GM18498 (cell line): ENCODE measurements around the gene NECTIN4.
"Not testable (repeated sequence)": the region's sequence is repeated elsewhere in the genome, so short reads cannot be mapped to it uniquely, and the experiment has no call there.

Experiments
- ATAC-seq: cut with Tn5 transposase; IDR thresholded peaks from one replicate; pipeline ENCODE4 v1.9.1; 2021; ENCODE audit warnings: mild to moderate bottlenecking, moderate library complexity; ENCODE audit not compliant: unreplicated experiment

NECTIN4 gene

DNA sequence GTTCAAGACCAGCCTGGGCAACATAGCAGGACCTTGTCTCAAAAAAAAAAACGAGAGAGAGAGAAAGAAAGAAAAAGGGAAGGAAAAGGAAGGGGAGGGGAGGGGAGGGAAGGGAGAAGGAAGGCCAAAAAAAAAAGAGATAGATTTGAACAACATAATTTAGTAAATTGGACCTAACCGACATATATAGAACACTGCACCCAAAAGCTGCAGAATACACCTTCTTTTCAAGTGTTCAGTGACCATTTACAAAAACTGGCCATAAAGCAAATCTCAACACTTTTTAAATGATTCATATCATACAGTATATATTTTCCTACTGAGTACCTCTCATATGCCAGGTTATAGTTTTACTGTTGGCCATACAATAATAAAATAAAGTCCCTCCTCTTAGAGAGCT is 57.5 kb downstream of the NECTIN4 start:
- no peak for ATAC-seq

DNA sequence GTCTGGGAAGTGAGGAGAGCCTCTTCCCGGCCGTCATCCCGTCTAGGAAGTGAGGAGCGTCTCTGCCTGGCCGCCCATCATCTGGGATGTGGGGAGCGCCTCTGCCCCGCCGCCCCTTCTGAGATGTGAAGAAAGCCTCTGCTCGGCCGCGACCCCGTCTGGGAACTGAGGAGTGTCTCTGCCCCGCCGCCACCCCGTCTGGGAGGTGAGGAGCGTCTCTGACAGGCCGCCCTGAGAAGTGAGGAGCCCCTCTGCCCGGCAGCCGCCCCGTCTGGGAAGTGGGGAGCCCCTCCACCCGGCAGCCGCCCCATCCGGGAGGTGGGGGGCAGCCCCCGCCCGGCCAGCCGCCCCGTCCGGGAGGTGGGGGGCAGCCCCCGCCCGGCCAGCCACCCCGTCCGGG is 59.9 kb downstream of the NECTIN4 start:
- not testable (repeated sequence) for ATAC-seq

DNA sequence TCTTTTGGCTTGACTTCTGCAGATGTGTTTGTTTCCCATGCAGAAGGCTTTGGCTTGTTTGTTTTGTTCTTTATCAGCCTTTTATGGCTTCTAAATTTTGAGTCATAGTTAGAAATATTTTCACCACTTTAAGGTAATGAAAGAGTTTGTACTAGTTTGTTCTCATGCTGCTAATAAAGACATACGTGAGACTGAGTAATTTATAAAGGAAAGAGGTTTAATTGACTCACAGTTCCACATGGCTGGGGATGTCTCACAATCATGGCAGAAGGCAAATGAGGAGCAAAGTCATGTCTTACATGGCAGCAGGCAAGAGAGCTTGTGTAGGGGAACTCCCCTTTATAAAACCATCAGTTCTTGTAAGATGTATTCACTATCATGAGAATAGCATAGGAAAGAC is 62.4 kb downstream of the NECTIN4 start:
- not testable (repeated sequence) for ATAC-seq

GRCh38 chr1:161022432-161022831 is 66.9 kb downstream of the NECTIN4 start:
- not testable (repeated sequence) for ATAC-seq

- ATAC-seq = no peak
These were observed 67.4 kb downstream of the NECTIN4 start for GRCh38 chr1:161021970-161022353.

DNA sequence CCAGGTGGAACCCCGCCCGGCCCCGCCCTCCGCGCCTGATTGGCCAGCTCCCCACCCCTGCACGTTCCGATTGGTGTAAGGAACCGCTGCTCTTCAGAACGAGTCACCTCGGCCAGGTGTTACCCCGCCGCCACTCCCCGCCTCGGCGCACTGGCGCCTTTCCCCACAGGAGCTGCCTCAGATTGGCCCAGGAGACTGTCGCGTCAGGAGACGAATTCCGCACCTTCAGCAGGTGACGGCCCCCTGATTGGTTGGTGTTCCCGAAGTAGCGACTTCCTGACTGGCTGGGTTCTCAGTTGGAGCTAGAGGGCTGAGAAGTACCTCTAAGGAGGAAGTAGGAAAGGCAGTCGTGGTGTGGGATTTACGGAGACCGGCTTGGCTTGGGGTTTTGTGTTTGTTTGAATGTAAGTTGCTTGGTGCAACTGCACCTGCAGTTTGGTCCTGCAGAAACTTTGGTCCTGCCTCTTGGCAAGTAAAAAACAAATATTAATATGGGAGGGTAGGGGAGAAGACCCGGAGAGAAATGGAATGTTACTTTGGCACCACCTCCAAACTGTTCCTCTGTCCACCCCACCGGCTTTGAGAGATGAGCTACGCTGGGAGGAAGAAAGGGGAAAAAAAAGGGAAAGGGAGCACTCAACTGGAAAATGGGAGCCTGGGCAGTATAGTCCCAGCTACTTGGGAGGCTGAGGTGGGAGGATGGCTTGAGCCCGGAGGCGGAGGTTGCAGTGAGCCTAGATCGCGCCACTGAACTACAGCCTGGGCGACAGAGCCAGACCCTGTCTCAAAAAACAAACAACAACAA is 68.0 kb downstream of the NECTIN4 start:
- ATAC-seq = peak; percentile 87
